Mucosa of descending colon (tissue), 3 donors: ENCODE data around the gene RSAD1. TPM values are rescaled to one million over a fixed set of nuclear protein-coding genes. Genes with fewer than 3 reads are reported as not detected.

Experiments
- ATAC-seq: fragments of 200-7000 bp; cut with Tn5 transposase; one replicate; pipeline ENCODE4 v1.9.1; 2020; ENCODE audit warnings: mild to moderate bottlenecking, moderate library complexity
- DNase-seq, 3 donors: peaks; one replicate each; pipeline ENCODE4 v3.0.0-alpha.2; 2020
- H3K36me3 ChIP-seq: fragments of 200-600 bp; one replicate; pipeline ENCODE4 v1.8.0; 2021; ENCODE audit warnings: low read depth, mild to moderate bottlenecking
- H3K4me1 ChIP-seq: fragments of 200-600 bp; one replicate; pipeline ENCODE4 v1.8.0; 2021; ENCODE audit warnings: low read depth, mild to moderate bottlenecking
- H3K4me3 ChIP-seq: fragments of 200-600 bp; one replicate; pipeline ENCODE4 v1.8.0; 2021; ENCODE audit warnings: mild to moderate bottlenecking
- H3K9me3 ChIP-seq: fragments of 200-600 bp; one replicate; pipeline ENCODE4 v1.8.0; 2021; ENCODE audit warnings: mild to moderate bottlenecking
- intact Hi-C, 2 donors: fragments of 100-400 bp; cut with DNase I in 1 of 2; cut with micrococcal nuclease in 1 of 2; formaldehyde crosslinking; loops; one replicate each; pipeline versions ENCODE4 v1.11.0 to v1.11.1; 2022; cut with DNase I, micrococcal nuclease
- total RNA-seq, 3 donors: library from RNA; stranded (reverse); fragmentation: NEBNext Ultra II Directional in 2 of 3; extraction: Animal tissue kit (Norgen Biotek cat#: 25700) in 2 of 3; gene quantifications; one replicate each; pipeline versions ENCODE4 v1.2.1 to v1.2.4, GENCODE V29; 2021 to 2023
- TF ChIP-seq, protein P1 (sequence below): fragments of 200-600 bp; IDR thresholded peaks from one replicate; pipeline ENCODE4 v1.8.0; 2022; ENCODE audit warnings: antibody characterized with exemption, mild to moderate bottlenecking
- donor health status: DM: no; HTN: no; CAD: no; lungs with moderate emphysema.
- donor health status: DM: no; HTN: no; CAD: no.
- donor health status: DM: no; HTN: yes; CAD: no.

RSAD1 gene
- total RNA-seq, 3 donors from 2014 or later: 35.9 to 38.2 (median 37.7) TPM

DNA sequence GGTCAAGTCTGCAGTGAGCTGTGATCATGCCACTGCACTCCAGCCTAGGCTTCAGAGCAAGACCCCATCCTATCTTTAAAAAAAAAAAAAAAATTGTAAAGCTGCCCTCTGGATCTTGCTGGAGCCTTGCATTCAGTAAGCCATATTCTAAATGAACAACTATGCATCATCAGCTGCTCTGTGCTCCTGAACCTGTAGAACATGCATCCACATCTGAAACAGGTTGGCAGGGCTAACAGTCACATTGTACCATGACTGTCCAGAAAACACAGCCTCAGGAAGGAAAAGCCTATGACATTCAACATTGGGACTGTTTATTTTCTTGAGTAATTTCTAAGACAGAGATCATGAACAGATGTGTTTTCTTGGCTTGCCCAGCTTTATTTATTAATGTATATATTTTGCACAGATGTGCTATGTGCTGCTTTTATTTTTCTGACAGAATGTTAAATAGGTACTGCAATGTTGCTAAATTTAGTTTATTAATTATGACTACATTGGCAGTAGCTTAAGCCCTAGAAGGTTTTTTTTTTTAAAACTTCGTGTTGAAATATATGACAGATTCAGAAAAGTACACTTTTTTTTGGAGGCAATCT lies 32.8 kb upstream of the RSAD1 start:
- DNase-seq (no peak), ATAC-seq (no peak)
- TF ChIP-seq, protein P1, sequence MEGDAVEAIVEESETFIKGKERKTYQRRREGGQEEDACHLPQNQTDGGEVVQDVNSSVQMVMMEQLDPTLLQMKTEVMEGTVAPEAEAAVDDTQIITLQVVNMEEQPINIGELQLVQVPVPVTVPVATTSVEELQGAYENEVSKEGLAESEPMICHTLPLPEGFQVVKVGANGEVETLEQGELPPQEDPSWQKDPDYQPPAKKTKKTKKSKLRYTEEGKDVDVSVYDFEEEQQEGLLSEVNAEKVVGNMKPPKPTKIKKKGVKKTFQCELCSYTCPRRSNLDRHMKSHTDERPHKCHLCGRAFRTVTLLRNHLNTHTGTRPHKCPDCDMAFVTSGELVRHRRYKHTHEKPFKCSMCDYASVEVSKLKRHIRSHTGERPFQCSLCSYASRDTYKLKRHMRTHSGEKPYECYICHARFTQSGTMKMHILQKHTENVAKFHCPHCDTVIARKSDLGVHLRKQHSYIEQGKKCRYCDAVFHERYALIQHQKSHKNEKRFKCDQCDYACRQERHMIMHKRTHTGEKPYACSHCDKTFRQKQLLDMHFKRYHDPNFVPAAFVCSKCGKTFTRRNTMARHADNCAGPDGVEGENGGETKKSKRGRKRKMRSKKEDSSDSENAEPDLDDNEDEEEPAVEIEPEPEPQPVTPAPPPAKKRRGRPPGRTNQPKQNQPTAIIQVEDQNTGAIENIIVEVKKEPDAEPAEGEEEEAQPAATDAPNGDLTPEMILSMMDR: no peak
- H3K36me3 ChIP-seq: no peaks in the 10 kb centered on the region
- no peaks in the 10 kb centered on the region for H3K9me3 ChIP-seq
- no peak overlapping the region for H3K4me3 ChIP-seq
- intact Hi-C loops: no loop called here
- H3K4me1 ChIP-seq: peaks cover 30% of the 10 kb centered on the region

DNA sequence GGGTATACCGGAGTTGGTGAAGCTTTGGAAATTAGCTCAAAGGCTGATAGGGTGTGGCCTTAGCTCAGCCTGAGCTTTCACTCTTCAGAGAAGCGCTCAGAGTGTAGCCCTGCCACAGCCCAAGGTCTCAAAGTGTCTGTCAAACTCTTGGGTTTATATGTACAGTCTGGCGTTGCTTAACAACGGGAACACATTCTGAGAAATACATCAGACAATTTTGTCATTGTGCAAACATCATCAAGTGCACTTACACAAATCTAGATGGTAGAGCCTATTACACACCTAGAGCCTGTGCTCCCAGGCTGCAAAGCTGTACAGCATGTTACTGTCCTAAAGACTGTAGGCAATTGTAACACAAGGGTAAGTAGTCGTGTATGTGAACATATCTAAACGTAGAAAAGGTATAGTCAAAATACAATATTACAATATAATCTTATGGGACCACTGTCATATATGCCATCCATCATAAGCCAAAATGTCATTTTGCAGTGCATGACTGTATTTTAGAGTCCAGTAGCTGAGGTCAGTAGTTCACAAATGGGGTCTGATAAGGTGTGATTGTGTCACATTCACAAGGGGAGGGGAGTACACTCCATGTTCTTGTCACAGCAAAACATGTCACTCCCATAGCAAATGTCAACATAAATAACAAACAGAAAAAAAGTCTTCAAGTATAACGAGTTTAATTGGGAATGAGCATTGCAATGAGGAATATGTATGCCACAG lies 30.6 kb upstream of the RSAD1 start:
- DNase-seq: peak in 1 of 3 donors; percentile 63
- intact Hi-C loops: no loop called here
- H3K4me1 ChIP-seq: peaks cover 38% of the 10 kb centered on the region
- no peaks in the 10 kb centered on the region for H3K9me3 ChIP-seq
- TF ChIP-seq, protein P1: no peak
- peak; percentile 90 for ATAC-seq
- H3K4me3 ChIP-seq: no peak overlapping the region
- H3K36me3 ChIP-seq: no peaks in the 10 kb centered on the region

DNA sequence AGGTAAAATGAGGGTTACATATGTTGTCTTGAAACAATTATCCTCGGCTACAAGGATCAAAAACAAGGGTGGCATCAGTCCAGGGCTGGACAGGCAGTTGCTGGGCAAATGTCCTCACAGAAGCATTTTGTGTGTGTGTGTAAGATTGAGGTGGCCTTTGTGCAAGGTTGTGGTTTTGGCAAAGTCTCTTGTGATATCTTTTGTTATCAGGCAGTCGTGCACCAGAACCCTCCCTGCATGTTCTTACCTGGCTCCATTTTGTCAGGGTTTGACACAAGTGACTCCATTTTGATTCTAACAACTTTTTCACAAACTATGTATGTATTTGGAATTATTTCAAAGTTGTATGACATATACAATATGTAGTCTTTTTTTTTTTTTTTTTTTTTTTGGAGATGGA lies 30.0 kb upstream of the RSAD1 start:
- ATAC-seq (no peak), DNase-seq (no peak)
- H3K4me3 ChIP-seq: no peak overlapping the region
- peaks cover 41% of the 10 kb centered on the region for H3K4me1 ChIP-seq
- intact Hi-C loops: no loop called here
- H3K9me3 ChIP-seq: no peaks in the 10 kb centered on the region
- TF ChIP-seq, protein P1: no peak
- no peaks in the 10 kb centered on the region for H3K36me3 ChIP-seq

DNA sequence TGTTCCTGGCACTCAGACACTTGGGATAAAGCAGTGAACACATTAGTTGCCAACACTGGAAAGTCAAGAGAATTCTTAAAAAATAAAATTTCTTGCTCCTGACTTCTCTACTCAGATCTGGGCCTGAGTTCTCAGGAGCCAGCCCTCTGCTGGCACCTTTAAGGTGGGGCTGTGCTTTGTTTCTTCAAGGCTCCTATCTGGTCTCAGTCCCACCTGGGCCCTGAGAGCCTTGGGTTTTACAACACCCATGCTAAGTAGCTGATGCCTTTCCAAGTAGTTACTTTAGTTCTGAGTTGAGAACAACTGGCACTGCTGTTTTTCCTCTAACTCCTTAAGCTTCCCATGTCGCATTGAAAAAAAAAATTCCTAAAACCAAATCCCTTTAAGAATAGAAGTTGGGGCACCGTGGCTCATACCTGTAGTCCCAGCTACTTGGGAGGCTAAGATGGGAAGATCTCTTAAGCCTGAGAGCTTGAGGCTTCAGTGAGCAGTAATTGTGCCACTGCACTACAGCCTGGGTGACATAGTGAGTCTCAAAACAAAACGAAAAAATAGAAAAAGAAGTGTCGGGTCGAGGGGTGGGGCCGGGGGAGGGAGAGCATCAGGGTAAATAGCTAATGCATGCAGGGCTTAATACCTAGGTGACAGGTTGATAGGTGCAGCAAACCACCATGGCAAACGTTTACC lies 26.6 kb upstream of the RSAD1 start:
- Histone ChIP-seq H3K4me1 (peaks cover 53% of the 10 kb centered on the region), H3K36me3 (no peaks in the 10 kb centered on the region), H3K9me3 (no peaks in the 10 kb centered on the region), H3K4me3 (no peak overlapping the region)
- TF ChIP-seq, protein P1: no peak
- intact Hi-C loops: no loop called here
- DNase-seq (no peak), ATAC-seq (no peak)

DNA sequence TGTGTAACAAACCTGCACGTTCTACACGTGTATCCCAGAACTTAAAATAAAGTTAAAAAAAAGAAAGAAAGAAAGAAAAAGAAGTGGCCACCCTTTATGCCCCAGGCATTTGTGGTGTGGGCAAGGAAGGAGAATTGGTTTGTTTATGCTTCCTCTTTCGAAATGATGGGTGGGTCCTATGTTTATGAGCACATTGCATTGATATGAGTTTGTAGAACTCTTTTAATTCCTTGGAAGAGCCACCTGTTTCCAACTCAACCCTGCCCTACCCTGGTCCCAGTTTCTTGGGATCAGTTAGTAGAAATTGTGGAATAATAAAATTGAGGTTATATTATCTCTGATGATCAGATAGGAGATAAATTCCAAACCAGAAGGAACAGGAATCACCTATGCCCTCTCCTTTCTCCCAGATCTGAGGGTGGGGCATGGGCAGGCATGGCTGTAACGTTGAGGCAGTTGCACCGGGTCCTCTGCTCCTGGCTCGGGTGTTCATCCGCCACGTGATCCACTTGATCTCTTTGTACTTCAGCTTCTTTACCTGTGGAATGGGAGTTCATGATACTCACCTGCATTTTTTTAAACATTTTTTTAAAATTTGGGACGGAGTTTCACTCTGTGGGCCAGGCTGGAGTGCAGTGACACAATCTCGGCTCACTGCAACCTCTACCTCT lies 25.9 kb upstream of the RSAD1 start:
- ATAC-seq: peak; percentile 81
- Histone ChIP-seq H3K36me3 (no peaks in the 10 kb centered on the region), H3K9me3 (no peaks in the 10 kb centered on the region), H3K4me3 (no peak overlapping the region), H3K4me1 (peaks cover 51% of the 10 kb centered on the region)
- TF ChIP-seq, protein P1: no peak
- DNase-seq: peak; percentile 78 to 85 (median 80)
- intact Hi-C loops: no loop called here
